ENCODE data around the gene SNX8. TPM values are rescaled to one million over a fixed set of nuclear protein-coding genes. Genes with fewer than 3 reads are reported as not detected.
A peak's percentile ranks its signal among the peaks of the same experiment; 100 is the strongest.

SNX8 gene
- total and polyA plus RNA-seq, 2 of the 8 experiments (the other 6 are each of a cell fraction or from before 2014, with no cell fraction given): 46.2 to 70.8 TPM

DNA sequence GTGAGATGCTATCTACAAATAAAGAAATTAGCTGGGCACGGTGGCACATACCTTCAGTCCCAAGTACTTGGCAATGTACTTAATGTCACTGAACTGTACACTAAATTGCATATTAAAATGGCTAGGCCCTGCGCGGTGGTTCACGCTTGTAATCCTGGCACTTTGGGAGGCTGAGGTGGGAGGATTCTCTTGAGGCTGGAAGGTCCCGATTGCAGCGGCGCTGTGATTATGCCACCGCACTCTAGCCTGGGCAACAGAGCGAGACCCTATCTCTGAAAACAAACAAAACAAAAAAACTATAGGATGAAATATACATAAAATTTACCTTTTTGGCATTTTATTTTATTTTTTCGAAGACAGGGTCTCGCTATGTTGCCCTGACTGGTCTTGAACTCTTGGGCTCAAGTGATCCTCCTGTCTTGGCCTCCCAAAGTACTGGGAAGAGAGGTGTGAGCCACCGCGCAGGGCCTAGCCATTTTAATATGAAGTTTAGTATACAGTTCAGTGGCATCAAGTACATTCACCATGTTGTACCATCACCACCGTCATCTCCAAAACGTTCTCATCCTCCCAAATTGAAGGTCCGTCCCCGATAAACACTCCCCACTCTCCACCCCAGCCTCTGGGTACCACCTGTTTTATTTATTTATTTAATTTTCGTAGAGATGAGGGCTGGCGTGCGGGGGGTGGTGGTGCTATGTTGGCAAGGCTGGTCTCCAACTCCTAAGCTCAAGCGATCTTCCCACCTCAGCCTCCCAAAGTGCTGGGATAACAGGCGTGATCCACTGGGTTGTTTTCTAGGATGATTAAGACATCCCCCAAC is 39.1 kb upstream of the SNX8 start:
- Histone ChIP-seq H2BK120ac (replicated peaks; ENCODE audit: low read depth, low read length) (peak overlapping the region; percentile 38), H2AK5ac (ENCODE audit: low read depth, low read length) (no peak overlapping the region; the same call in 1 of the 2 replicates), H3K27ac (ENCODE audit: low read depth, low read length) (peak overlapping the region; percentile 100), H3K9me3 (ENCODE audit: insufficient read depth in 2 of 2, low read depth in 1 of 2, low read length in 1 of 2) (no peaks in the 10 kb centered on the region), H3K4me2 (ENCODE audit: insufficient read depth in 1 of 2, low read depth in 2 of 2, low read length in 2 of 2) (peak overlapping the region; percentile 60 to 80), H3K4me3 (ENCODE audit: extremely low read depth in 1 of 4, insufficient read depth in 2 of 4, low read depth in 3 of 4, low read length in 4 of 4) (peak overlapping the region; percentile 93 to 100 (median 96)), H3K36me3 (ENCODE audit: control insufficient read depth in 2 of 4, insufficient read depth in 4 of 4, low read length in 3 of 4) (peaks cover 2 to 11% (median 3%) of the 10 kb centered on the region in 4 experiments; a peak in 6 of 8 replicates), H3K18ac (ENCODE audit: extremely low read depth, low read length) (peak overlapping the region; percentile 65; the same call in 1 of the 2 replicates), H4K91ac (replicated peaks; ENCODE audit: insufficient read length, low read length) (peak overlapping the region; percentile 76), H3K27me3 (replicated peaks in 1 of 4; ENCODE audit: control insufficient read depth in 3 of 4, extremely low read depth in 1 of 4, insufficient read depth in 3 of 4, low read length in 3 of 4) (no peaks in the 10 kb centered on the region), H4K20me1 (replicated peaks in 1 of 2; ENCODE audit: control insufficient read depth in 1 of 2, insufficient read depth in 2 of 2, low read length in 2 of 2) (peaks cover 11 to 18% of the 10 kb centered on the region in 2 experiments), H3K9ac (replicated peaks in 1 of 4; ENCODE audit: extremely low read depth in 1 of 4, low read depth in 3 of 4, low read length in 3 of 4) (peak overlapping the region; percentile 89 to 99 (median 99)), H4K5ac (ENCODE audit: insufficient read length, low read depth, low read length) (no peak overlapping the region), H2BK15ac (ENCODE audit: low read length) (no peak overlapping the region), H3K79me2 (ENCODE audit: control insufficient read depth in 1 of 2, insufficient read depth in 2 of 2, low read length in 2 of 2) (peaks cover 34 to 80% of the 10 kb centered on the region in 2 experiments), H3K4me1 (replicated peaks in 1 of 4; ENCODE audit: control insufficient read depth in 3 of 4, insufficient read depth in 4 of 4, low read length in 3 of 4) (peaks cover 0 to 1% (median 0%) of the 10 kb centered on the region in 4 experiments; a peak in 4 of 7 replicates), H2BK12ac (ENCODE audit: low read depth, low read length) (no peak overlapping the region; the same call in 1 of the 2 replicates), H3K14ac (ENCODE audit: insufficient read length) (no peak overlapping the region), H3K23me2 (ENCODE audit: low read depth, low read length) (peaks cover 8% of the 10 kb centered on the region), H2BK5ac (ENCODE audit: low read depth, low read length) (peak overlapping the region; percentile 99), H3K56ac (replicated peaks; ENCODE audit: insufficient read length, low read depth, low read length) (peak overlapping the region; percentile 10), H2AFZ (ENCODE audit: low read length) (no peak overlapping the region), H2BK20ac (ENCODE audit: low read length) (no peak overlapping the region), H4K8ac (ENCODE audit: extremely low read depth, insufficient read depth, low read length) (peak overlapping the region; percentile 99; the same call in 1 of the 2 replicates), H3K4ac (replicated peaks; ENCODE audit: insufficient read length, low read depth, low read length) (peak overlapping the region; percentile 72), H3K23ac (ENCODE audit: insufficient read length) (no peak overlapping the region), H3K79me1 (ENCODE audit: low read depth, low read length) (peaks cover 5% of the 10 kb centered on the region; the same call in 1 of the 2 replicates)
- DNase-seq (ENCODE audit: low read depth in 1 of 2, low spot score in 2 of 2) (no peak), FAIRE-seq (no peak)
- ChIA-PET CTCF (ENCODE audit: partially characterized antibody) (interaction anchor here (0.5 to 1.5 kb wide), 4 partner anchors 12 to 36 kb away, joined by 3 read pairs; no protein-coding TSS in a partner anchor), POLR2A (ENCODE audit: partially characterized antibody) (interaction anchor here (0.5 to 3.5 kb wide), 34 partner anchors 9 to 196 kb away, joined by 3 to 69 read pairs (median 6); partner anchors contain the start of genes MAD1L1, MRM2, NUDT1 and SNX8)
- TF ChIP-seq EP300 (IDR thresholded peaks at IDR 0.05; ENCODE audit: borderline replicate concordance in 1 of 2, low read depth in 2 of 2, low read length in 2 of 2) (no peak), SAP30 (IDR thresholded peaks at IDR 0.05; ENCODE audit: insufficient read depth, insufficient replicate concordance, low read length) (peak; percentile 54), HDAC6 (IDR thresholded peaks at IDR 0.05; ENCODE audit: low read depth, low read length) (no peak)
- 59% methylated on average over 22 of the region's 22 CpGs; no CpG with 5 or more reads in 1 of the 2 experiments for WGBS, 2 experiments (ENCODE audit: extremely low coverage in 1 of 2, insufficient coverage in 1 of 2, insufficient read length in 1 of 2, insufficient replicate concordance in 2 of 2, low coverage in 1 of 2, low lambda C conversion rate in 2 of 2, missing lambda C conversion rate in 1 of 2)
